ENCODE data around the gene CCT2.

DNA sequence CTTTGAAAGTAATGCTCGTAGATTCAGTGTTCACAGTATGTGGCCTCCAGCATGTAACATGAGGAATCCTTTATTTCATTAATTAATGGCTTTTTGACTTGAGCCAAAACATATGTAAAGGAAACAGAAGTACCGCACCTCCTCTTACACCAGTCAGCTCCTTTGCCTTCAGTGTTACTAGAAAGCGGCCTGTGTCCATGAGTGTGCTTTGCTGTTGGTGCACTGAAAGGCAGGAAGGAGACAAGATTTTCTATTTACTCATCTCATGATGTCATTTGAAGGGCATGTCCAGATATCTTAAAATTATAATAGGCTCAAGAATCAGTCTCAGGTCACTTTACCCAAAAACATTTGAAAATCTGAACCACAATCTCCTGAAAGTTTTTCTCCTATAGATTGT is 9.9 kb upstream of the CCT2 start:
- TF ChIP-seq SUZ12 (IDR thresholded peaks at IDR 0.05) (no peak), FOXA1 (IDR thresholded peaks at IDR 0.05) (no peak), NFRKB (IDR thresholded peaks at IDR 0.05) (no peak), ELF4 (IDR thresholded peaks at IDR 0.05) (no peak), ZNF384 (IDR thresholded peaks at IDR 0.05) (no peak), TARDBP (IDR thresholded peaks at IDR 0.05) (no peak), HDGF (IDR thresholded peaks at IDR 0.05; ENCODE audit: borderline replicate concordance) (no peak), SP1 (IDR thresholded peaks at IDR 0.05) (no peak), LEF1 (IDR thresholded peaks at IDR 0.05; ENCODE audit: borderline replicate concordance) (no peak), CTBP1 (IDR thresholded peaks at IDR 0.05; ENCODE audit: borderline replicate concordance) (no peak)
